Measurements from ENCODE around the gene C1QA.

- TF ChIP-seq CTCF (IDR thresholded peaks at IDR 0.05) (no peak), POLR2A (IDR thresholded peaks at IDR 0.05) (no peak), POLR2AphosphoS5 (IDR thresholded peaks at IDR 0.05) (no peak), EP300 (IDR thresholded peaks at IDR 0.05) (no peak)
Measured at GRCh38 chr1:22677931-22678896, 41.8 kb downstream of the C1QA start.
